ENCODE results near the gene MFSD6L.
A peak's percentile ranks its signal among the peaks of the same experiment; 100 is the strongest.

MFSD6L gene

DNA sequence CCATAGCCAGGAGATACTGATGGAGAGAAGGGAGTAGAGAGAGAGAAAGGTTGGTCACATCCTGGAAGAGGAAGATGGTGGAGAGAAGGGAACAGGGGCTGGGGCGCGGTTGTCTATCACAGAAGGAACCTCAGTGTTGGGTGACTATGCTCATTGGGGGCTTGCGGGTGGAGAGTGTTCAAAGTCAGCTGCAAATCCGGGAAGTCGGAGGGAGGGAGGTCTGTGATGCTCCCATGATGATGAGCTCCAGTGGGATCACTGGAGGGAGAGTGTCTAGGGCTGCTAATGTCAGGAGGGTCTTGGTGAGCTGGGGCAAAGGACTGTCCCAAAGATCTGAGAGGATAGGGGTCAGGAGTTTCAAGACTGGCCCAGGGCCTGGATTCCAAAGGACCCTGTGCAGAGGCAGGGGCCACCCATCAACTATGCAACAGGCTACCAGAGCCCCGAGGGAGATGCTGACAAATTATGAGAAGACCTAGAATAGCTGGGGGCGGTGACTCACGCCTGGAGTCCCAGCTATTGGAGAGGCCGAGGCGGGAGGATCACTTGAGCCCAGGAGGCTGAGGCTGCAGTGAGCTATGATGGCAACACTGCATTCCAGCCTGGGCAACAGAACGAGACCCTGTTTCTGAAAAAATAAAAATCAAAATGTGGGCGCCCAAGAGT is 43.4 kb downstream of the MFSD6L start:
- Histone ChIP-seq H3K4me1 (peaks cover 0 to 5% (median 0%) of the 10 kb centered on the region in 4 donors), H3K36me3 (no peaks in the 10 kb centered on the region), H3K27me3 (no peaks in the 10 kb centered on the region), H3K4me3 (no peak overlapping the region), H3K27ac (no peak overlapping the region), H3K9me3 (no peaks in the 10 kb centered on the region)
- DNase-seq = no peak
- intact Hi-C loops (cut with DNase I; ENCODE audit: low total_unique reads) = no loop called here
- TF ChIP-seq, protein P1, sequence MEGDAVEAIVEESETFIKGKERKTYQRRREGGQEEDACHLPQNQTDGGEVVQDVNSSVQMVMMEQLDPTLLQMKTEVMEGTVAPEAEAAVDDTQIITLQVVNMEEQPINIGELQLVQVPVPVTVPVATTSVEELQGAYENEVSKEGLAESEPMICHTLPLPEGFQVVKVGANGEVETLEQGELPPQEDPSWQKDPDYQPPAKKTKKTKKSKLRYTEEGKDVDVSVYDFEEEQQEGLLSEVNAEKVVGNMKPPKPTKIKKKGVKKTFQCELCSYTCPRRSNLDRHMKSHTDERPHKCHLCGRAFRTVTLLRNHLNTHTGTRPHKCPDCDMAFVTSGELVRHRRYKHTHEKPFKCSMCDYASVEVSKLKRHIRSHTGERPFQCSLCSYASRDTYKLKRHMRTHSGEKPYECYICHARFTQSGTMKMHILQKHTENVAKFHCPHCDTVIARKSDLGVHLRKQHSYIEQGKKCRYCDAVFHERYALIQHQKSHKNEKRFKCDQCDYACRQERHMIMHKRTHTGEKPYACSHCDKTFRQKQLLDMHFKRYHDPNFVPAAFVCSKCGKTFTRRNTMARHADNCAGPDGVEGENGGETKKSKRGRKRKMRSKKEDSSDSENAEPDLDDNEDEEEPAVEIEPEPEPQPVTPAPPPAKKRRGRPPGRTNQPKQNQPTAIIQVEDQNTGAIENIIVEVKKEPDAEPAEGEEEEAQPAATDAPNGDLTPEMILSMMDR (IDR thresholded peaks at IDR 0.05) = no peak

DNA sequence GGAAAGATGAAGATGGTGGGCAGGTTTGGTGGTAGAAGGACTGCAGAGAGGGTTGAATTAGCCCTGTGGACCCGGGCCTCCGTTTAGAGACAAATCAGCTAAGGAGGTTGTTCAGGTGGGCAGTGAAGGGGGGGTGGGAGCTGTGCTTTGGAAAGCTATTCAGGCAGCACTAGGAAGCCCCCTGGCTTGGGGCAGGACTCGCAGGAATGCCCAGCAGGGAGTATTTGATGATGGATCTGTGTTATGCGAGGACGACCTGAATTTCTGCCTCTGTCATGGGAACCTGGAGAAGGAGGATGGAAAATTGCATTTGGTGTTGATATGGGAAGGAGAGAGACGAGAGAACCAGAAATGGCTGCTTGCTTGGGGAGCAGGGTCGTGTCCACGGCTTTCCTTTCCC is 44.3 kb downstream of the MFSD6L start:
- no peak overlapping the region for H3K4me3 ChIP-seq
- H3K9me3 ChIP-seq = no peaks in the 10 kb centered on the region
- H3K36me3 ChIP-seq = no peaks in the 10 kb centered on the region
- intact Hi-C loops (cut with DNase I; ENCODE audit: low total_unique reads) = no loop called here
- no peaks in the 10 kb centered on the region for H3K27me3 ChIP-seq
- no peak overlapping the region for H3K27ac ChIP-seq
- H3K4me1 ChIP-seq = peaks cover 0 to 9% (median 0%) of the 10 kb centered on the region in 4 donors
- no peak for DNase-seq
- TF ChIP-seq, protein P1 (IDR thresholded peaks at IDR 0.05) = no peak

DNA sequence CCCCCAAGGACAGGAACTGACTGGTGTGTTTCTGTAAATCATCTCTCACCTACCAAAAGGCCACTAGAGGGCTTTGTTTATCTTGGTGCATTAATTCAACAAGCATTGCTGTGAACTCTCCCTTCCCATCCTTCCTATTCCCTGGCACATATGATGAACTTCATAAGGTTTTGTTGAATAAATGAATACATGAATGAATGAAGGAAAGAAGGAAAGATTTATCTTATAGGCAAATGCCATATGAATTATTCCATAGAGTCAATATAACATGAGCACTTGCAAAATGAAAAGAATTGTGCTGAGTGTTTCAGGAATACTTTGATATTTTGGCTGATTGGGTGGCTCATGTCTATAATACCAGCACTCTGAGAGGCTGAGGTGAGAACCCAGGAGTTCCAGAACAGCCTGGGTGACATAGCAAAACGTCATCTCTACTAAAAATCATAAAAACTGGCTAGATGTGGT is 45.2 kb downstream of the MFSD6L start:
- no peak overlapping the region for H3K4me3 ChIP-seq
- intact Hi-C loops (cut with DNase I; ENCODE audit: low total_unique reads) = no loop called here
- DNase-seq = no peak
- H3K9me3 ChIP-seq = no peaks in the 10 kb centered on the region
- no peaks in the 10 kb centered on the region for H3K36me3 ChIP-seq
- H3K27me3 ChIP-seq = no peaks in the 10 kb centered on the region
- H3K27ac ChIP-seq = no peak overlapping the region
- peaks cover 0 to 9% (median 0%) of the 10 kb centered on the region in 4 donors for H3K4me1 ChIP-seq
- TF ChIP-seq, protein P1 (IDR thresholded peaks at IDR 0.05) = peak; percentile 13 to 34

DNA sequence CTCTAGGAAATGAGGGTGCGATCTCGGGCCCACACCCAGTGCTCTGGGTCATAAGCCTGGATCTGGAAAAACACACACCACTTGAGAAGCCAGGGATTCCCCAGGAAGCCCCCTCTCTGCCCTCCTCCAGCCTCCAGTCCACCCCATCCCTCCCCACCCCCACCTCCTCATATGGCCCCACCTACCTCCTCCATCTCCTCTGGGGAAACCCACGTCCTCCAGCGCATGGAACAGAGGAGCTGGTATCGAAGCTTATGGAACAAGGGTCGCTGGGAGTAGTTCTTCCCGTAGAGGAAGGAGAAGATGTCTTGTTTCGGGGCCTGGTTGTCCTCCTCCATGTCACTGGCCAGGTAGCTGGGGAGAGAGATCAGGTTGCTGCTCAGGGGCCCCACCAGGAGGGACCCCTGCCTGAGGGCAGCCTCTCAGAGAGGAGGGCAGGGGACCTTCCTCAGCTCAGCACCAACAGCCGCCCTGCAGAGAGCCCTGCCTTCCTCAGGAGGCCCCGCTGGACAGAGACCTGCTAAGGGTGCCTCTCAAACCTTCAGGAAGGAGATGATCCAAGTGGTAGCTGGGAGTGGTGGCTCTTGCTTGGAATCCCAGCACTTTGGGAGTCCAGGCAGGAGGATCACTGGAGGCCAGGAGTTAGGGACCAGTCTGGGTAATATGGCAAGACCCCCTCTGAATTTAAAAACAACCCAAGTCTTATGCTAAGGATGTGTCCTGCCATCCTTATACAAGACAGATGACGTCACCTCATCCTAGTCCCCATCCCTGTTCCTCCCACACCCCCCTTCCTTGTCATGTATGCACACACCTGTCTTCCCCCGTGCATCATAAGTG is 45.8 kb downstream of the MFSD6L start:
- Histone ChIP-seq H3K4me3 (no peak overlapping the region), H3K27me3 (no peaks in the 10 kb centered on the region), H3K27ac (no peak overlapping the region), H3K4me1 (peaks cover 0 to 9% (median 0%) of the 10 kb centered on the region in 4 donors), H3K36me3 (no peaks in the 10 kb centered on the region), H3K9me3 (no peaks in the 10 kb centered on the region)
- intact Hi-C loops (cut with DNase I; ENCODE audit: low total_unique reads) = no loop called here
- peak in 1 of 2 donors; percentile 56 for DNase-seq
- TF ChIP-seq, protein P1 (IDR thresholded peaks at IDR 0.05) = no peak

DNA sequence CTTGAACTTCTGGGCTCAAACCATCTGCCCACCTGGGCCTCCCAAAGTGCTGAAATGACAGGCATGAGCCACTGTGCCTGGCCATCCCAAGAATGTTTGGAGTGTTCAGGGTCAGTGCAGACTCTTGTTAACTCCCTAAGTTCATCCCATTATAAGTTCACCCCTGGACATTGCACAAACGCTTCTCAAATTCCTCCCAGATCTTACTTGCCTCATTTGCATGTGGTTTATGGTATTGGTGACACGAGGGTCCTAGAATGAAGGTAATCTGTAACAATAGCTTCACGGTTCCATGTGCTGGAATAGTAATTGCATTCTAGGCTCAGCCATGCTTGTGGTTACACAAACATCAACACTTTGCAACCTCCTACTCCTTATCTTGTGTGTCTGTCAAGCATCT is 49.5 kb downstream of the MFSD6L start:
- intact Hi-C loops (cut with DNase I; ENCODE audit: low total_unique reads) = loop anchor here (5.0 to 10.0 kb wide), 2 partner anchors 177 to 335 kb away; no protein-coding TSS in a partner anchor
- peaks cover 0 to 30% (median 10%) of the 10 kb centered on the region in 4 donors for H3K4me1 ChIP-seq
- H3K4me3 ChIP-seq = no peak overlapping the region
- H3K36me3 ChIP-seq = no peaks in the 10 kb centered on the region
- H3K9me3 ChIP-seq = no peaks in the 10 kb centered on the region
- no peak overlapping the region for H3K27ac ChIP-seq
- H3K27me3 ChIP-seq = no peaks in the 10 kb centered on the region
- no peak for DNase-seq
- TF ChIP-seq, protein P1 (IDR thresholded peaks at IDR 0.05) = no peak
